Activated CD8-positive, alpha-beta memory T cell treated with anti-CD3 and anti-CD28 coated beads, Interleukin-2, amount 10 ng/mL, durations not matched to agents 7 days and 5 days (primary cell): Measurements from ENCODE around the gene EPS8L3. TPM values are rescaled to one million over a fixed set of nuclear protein-coding genes. Genes with fewer than 3 reads are reported as not detected.
A peak's percentile ranks its signal among the peaks of the same experiment; 100 is the strongest.

Source experiments
- ATAC-seq: fragments of 150-1000 bp; cut with Tn5 transposase; one replicate; pipeline ENCODE4 v1.10.0; 2021; ENCODE audit warnings: moderate library complexity
- CTCF ChIA-PET: fragments of 350-600 bp; sonication (Branson Sonifier 250); formaldehyde crosslinking; loops from one replicate; lab custom pipeline; 2021; ENCODE audit warnings: antibody characterized with exemption; lab: Charles Lee
- DNase-seq: peaks from one replicate; pipeline ENCODE4 v3.0.0-alpha.2; 2020
- H3K27ac Mint-ChIP-seq: one replicate; pipeline ENCODE4 v1.8.0; 2021; ENCODE audit warnings: mild to moderate bottlenecking, mixed read lengths
- H3K27me3 Mint-ChIP-seq: one replicate; pipeline ENCODE4 v1.8.0; 2021; ENCODE audit warnings: mixed read lengths
- H3K36me3 Mint-ChIP-seq: one replicate; pipeline ENCODE4 v1.8.0; 2021; ENCODE audit warnings: mild to moderate bottlenecking, mixed read lengths
- H3K4me1 Mint-ChIP-seq: one replicate; pipeline ENCODE4 v1.8.0; 2021; ENCODE audit warnings: mixed read lengths
- H3K4me3 Mint-ChIP-seq: one replicate; pipeline ENCODE4 v1.8.0; 2021; ENCODE audit warnings: mild to moderate bottlenecking, moderate library complexity, mixed read lengths
- H3K9me3 Mint-ChIP-seq: one replicate; pipeline ENCODE4 v1.8.0; 2022; ENCODE audit warnings: low read depth, mixed read lengths
- total RNA-seq, 2 experiments: library from RNA; stranded (reverse); gene quantifications; one replicate each; pipeline ENCODE4 v1.2.3, GENCODE V29; 2021

The EPS8L3 gene
- total RNA-seq, 2 experiments from 2014 or later, result not detected

DNA sequence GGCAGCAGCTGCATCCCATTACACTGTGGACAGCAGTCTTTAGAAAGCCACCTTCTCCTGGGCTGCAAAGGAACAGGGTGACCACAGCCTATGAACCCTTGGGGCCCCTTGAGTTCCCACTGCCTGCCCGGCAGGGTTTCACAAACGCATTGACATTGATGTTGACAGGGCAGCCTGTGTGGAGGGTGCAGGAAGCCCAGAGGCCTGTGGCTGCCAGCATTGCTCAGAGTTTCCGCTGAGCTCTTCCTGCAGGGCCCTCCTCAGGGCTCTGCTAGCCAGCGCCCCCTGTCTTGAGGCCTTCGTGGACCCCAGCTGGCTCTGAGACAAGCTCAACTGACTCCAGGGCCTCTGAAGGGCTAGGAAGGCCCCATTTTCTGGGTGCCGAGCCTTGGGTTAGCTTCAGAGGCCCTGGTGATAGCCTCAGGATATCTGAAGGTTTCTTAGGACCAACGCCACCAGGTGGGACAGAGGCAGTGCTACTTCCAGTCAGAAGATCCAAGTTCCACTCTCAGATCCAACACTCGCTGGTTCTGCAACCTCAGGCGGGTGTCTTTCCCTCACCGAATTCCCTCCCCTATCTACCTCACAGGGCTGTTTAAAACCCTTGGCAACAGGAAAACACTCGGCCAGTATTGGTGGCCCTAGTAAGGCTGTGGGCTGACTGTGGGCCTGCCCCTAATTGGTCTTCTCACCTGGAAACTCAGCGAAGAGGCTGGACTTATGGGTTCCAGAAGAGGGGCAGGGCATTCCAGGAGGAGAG is 27.2 kb upstream of the EPS8L3 start:
- Mint-ChIP-seq H3K27me3 (no peaks in the 10 kb centered on the region), H3K36me3 (no peaks in the 10 kb centered on the region), H3K4me3 (peak overlapping the region; percentile 42), H3K27ac (peak overlapping the region; percentile 96), H3K4me1 (peaks cover 94% of the 10 kb centered on the region), H3K9me3 (no peaks in the 10 kb centered on the region)
- CTCF ChIA-PET, result interaction anchor here (0.7 to 24.4 kb wide), 30 partner anchors 9 to 245 kb away, joined by 3 to 790 read pairs (median 5); partner anchors contain the start of genes AHCYL1, CSF1 and GNAI3
- DNase-seq (peak; percentile 96), ATAC-seq (peak; percentile 95)

DNA sequence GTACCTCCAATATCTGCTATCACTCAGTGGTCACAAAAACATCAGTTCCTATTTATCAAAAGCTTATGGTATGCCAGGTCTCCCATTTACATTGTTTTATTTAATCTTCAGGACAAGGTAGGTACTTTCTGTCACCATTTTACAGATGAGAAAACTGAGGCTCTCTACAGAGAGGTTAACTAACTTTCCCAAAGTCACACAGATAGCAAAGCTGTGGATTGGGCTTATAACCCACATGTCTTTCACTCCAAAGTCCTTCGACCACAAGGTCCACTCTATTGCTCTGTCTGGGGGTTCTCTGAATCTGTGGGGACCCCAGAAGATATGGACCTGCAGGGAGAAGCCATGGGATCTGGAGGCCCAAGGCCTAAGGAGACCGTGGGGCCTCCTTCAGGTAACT is 26.6 kb upstream of the EPS8L3 start:
- peak overlapping the region; percentile 96 for H3K27ac Mint-ChIP-seq
- peak overlapping the region; percentile 42 for H3K4me3 Mint-ChIP-seq
- CTCF ChIA-PET, result interaction anchor here (0.6 to 24.4 kb wide), 29 partner anchors 8 to 245 kb away, joined by 3 to 790 read pairs (median 5); partner anchors contain the start of genes AHCYL1, CSF1 and GNAI3
- peaks cover 94% of the 10 kb centered on the region for H3K4me1 Mint-ChIP-seq
- no peaks in the 10 kb centered on the region for H3K27me3 Mint-ChIP-seq
- H3K9me3 Mint-ChIP-seq, result no peaks in the 10 kb centered on the region
- H3K36me3 Mint-ChIP-seq, result no peaks in the 10 kb centered on the region
- no peak for ATAC-seq
- no peak for DNase-seq

DNA sequence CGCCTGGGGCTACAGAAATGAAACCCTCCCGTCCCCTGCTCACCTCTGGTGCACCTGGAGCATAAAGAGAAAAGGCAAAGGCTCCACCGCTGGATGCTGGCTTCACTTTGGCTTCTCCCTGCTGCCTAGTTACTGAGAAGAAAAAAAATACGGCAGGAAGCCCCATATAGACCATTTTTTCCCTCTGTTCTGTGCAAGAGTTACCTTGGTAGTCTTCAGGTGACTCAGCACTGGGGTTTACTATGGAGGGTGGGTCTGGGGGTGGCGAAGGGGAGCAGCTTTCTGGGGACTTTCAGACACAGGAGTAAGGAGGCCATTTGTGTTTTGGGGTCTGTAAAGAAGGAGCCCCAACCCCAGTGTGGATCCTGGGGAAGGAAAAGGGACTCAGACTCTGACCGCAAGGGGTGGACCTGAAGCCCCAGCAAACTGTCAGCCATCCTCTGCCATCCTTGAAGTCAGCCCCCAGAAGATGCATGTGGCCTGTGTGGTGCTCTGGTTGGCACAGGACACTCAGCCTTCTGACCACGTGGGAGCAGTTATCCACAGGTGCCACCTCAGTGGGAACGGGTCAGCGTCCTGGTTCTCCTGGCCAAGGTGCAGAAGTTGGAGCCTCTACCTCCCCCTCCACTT is 25.9 kb upstream of the EPS8L3 start:
- Mint-ChIP-seq H3K27me3 (no peaks in the 10 kb centered on the region), H3K36me3 (no peaks in the 10 kb centered on the region), H3K9me3 (no peaks in the 10 kb centered on the region), H3K4me1 (peaks cover 89% of the 10 kb centered on the region), H3K4me3 (peak overlapping the region; percentile 8), H3K27ac (peak overlapping the region; percentile 96)
- DNase-seq, result peak; percentile 40
- no peak for ATAC-seq
- CTCF ChIA-PET, result interaction anchor here (0.6 to 24.4 kb wide), 13 partner anchors 13 to 244 kb away, joined by 3 to 790 read pairs (median 7); partner anchors contain the start of genes AHCYL1, CSF1 and GNAI3

DNA sequence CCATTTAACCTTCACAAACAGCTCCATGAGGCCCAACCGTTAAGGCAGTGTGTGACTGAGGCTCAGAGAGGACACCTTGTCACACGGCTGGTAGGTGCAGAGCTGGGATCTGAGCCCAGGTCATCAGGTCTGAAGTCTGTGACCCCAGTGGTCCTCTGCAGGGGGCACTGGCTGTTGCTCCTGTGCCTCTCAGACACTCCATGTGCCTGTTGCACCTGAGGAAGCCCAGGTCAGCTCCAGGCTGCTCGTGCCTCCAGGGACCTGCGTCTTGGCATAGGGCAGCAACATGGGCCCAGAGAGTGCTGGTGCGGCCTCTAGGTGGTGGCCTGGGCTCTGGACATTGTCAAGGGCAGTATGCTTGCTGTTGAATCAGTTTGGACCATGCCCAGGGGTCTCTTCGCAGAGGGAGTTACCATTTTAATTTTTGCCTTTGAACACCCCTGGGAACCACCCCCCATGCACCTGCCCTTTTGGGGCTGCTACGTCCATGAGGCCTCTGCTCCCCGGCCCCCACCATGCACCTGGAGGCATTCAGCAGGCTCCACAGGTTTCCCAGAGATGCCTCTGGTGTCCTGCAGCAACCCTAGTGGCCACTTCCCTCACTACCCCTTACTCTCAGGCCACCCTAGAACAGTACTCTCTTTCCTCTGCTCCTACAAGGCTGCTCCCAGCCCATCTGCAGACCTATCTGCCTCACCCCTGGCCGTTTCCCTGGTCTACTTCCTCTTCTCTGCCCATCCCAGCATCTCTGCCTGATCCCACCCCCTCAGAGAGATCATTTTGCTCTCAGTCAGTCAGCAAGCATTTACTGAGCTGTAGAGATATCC is 25.2 kb upstream of the EPS8L3 start:
- H3K27ac Mint-ChIP-seq, result peak overlapping the region; percentile 96
- no peaks in the 10 kb centered on the region for H3K9me3 Mint-ChIP-seq
- peak overlapping the region; percentile 8 for H3K4me3 Mint-ChIP-seq
- no peaks in the 10 kb centered on the region for H3K27me3 Mint-ChIP-seq
- peaks cover 81% of the 10 kb centered on the region for H3K4me1 Mint-ChIP-seq
- DNase-seq, result peak; percentile 46
- CTCF ChIA-PET, result interaction anchor here (0.7 to 24.4 kb wide), 9 partner anchors 13 to 243 kb away, joined by 3 to 790 read pairs (median 35); partner anchors contain the start of genes AHCYL1 and CSF1
- H3K36me3 Mint-ChIP-seq, result no peaks in the 10 kb centered on the region
- no peak for ATAC-seq

DNA sequence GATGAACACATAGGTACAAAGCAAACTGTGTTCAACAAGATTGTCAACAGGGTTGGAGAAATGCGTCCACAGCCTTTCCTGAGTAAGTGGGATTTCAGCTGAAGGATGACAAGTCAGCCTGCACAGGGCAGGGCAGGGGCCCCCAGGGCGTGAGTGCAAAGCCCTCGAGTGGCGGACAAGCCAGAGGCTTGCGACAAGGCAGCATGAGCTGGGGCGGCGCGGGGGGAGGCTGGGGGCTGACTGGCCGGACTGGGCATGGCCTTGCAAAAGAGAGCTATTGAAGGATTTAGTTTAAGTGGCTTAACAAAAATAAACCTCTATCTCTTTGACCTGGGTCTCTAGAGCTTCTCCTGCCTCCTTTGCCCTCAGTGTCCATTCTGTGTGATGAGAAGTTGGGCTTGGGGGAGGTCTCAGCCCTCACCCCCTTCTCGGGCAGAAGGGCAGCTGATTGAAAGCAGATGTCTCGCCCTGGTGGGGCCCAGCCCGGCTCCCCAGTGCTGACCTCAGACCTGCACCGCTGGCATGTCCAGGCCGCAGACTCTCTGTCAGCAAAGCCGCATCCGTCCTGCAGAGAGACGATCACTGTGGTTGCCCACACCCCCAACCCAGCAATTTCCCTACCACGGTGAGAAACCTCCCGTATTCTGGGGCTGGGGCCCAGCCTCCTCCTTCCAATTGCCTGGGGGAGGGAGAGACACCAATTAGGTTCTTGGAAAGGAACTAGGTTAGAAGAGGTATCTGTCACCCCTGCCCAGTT is 24.3 kb upstream of the EPS8L3 start:
- Mint-ChIP-seq H3K27ac (peak overlapping the region; percentile 68), H3K27me3 (no peaks in the 10 kb centered on the region), H3K4me3 (no peak overlapping the region), H3K36me3 (no peaks in the 10 kb centered on the region), H3K4me1 (peaks cover 72% of the 10 kb centered on the region), H3K9me3 (no peaks in the 10 kb centered on the region)
- ATAC-seq, result no peak
- CTCF ChIA-PET, result interaction anchor here (0.9 to 24.4 kb wide), 6 partner anchors 12 to 242 kb away, joined by 3 to 790 read pairs (median 58); partner anchors contain the start of gene AHCYL1
- peak; percentile 72 for DNase-seq

DNA sequence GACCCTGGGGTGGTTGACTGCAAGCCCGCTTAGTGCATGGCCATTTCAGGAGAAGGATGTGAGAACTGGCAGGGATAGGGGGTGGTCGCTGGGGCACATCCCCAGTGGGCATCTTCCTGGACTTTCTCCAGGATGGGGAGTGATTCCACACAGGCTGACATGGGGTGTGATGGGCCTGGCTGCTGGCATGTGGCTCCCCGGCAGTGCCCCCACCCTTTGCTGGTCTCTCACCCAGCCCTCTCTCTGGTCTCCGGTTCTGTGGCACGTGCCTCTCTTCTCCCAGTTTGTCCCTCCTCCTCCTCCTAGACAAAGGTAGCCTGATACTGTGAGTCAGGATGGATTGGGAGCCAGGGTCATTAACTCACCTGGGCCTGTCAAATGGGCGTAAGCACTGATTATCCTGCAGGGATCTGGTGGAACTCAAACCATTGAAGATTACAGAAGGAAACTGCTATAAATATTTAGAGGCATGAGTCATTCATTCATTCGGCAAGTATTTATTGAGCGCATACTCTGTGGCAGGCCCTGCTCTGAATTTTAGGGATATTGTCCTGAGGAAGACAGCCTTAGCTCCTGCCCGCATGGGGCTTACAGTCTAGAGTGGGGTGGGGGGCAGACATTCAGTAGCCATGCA is 23.6 kb upstream of the EPS8L3 start:
- DNase-seq, result no peak
- no peaks in the 10 kb centered on the region for H3K27me3 Mint-ChIP-seq

DNA sequence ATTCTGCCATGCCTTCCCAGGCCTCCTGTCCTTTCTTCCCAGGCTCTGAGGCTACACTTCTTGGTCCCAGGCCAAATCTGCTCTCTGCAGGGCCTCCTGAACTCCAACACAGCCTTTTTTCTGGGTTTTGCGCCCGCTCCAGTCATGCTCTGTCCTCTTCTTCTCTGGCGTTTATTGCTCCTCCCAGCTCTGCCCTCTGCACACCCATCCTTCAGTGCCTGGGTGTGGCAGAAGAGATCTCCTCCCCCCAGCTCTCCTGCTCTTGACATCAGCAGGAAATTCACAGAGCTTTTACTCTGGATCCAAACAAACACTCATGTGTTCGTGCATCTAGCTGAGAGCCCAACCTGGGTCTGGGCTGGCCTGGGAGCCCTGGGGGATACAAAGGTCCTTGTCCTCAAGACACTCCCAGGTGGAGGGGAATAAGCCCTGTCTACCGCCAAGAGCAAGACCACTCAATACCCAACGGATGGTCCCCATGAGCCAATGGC is 22.9 kb upstream of the EPS8L3 start:
- peaks cover 59% of the 10 kb centered on the region for H3K4me1 Mint-ChIP-seq

More for the DNA sequence above, 23.6 kb upstream of the EPS8L3 start:
- Mint-ChIP-seq H3K27ac (peak overlapping the region; percentile 2), H3K4me3 (no peak overlapping the region), H3K36me3 (no peaks in the 10 kb centered on the region), H3K4me1 (peaks cover 67% of the 10 kb centered on the region), H3K9me3 (no peaks in the 10 kb centered on the region)
- CTCF ChIA-PET, result interaction anchor here (0.9 to 24.4 kb wide), 7 partner anchors 11 to 242 kb away, joined by 3 to 790 read pairs (median 10); partner anchors contain the start of gene AHCYL1
- ATAC-seq, result no peak

DNA sequence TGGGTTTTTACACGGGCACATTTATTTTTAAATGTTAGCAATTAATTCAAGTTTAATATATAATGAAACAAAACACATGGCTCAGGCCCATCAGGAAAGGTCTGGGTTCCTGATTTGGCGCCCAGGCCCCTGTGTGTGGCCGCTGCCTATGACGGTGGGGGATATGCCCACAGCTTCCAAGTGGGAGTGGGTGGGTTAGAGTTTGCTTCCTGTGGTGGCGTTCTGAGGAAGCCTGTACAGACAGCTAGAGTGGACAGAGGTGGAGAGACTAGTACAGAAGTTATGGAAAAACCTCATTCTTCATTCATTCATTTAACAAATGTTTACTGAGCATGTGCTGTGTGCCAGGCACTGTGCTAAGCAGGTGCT is 22.4 kb upstream of the EPS8L3 start:
- peaks cover 2% of the 10 kb centered on the region for H3K9me3 Mint-ChIP-seq
- CTCF ChIA-PET, result interaction anchor here (1.3 to 24.4 kb wide), 5 partner anchors 9 to 196 kb away, joined by 3 to 790 read pairs (median 10); partner anchors contain the start of gene AHCYL1
- H3K36me3 Mint-ChIP-seq, result peaks cover 2% of the 10 kb centered on the region
- DNase-seq, result no peak
- H3K27me3 Mint-ChIP-seq, result no peaks in the 10 kb centered on the region
- H3K4me1 Mint-ChIP-seq, result peaks cover 54% of the 10 kb centered on the region
- H3K27ac Mint-ChIP-seq, result no peak overlapping the region
- no peak for ATAC-seq
- H3K4me3 Mint-ChIP-seq, result no peak overlapping the region

More for the DNA sequence above, 22.9 kb upstream of the EPS8L3 start:
- peaks cover 2% of the 10 kb centered on the region for H3K36me3 Mint-ChIP-seq
- no peaks in the 10 kb centered on the region for H3K27me3 Mint-ChIP-seq
- ATAC-seq (no peak), DNase-seq (no peak)
- CTCF ChIA-PET, result interaction anchor here (1.3 to 24.4 kb wide), 5 partner anchors 9 to 196 kb away, joined by 3 to 790 read pairs (median 10); partner anchors contain the start of gene AHCYL1
- H3K4me3 Mint-ChIP-seq, result no peak overlapping the region
- H3K9me3 Mint-ChIP-seq, result peaks cover 2% of the 10 kb centered on the region
- no peak overlapping the region for H3K27ac Mint-ChIP-seq

DNA sequence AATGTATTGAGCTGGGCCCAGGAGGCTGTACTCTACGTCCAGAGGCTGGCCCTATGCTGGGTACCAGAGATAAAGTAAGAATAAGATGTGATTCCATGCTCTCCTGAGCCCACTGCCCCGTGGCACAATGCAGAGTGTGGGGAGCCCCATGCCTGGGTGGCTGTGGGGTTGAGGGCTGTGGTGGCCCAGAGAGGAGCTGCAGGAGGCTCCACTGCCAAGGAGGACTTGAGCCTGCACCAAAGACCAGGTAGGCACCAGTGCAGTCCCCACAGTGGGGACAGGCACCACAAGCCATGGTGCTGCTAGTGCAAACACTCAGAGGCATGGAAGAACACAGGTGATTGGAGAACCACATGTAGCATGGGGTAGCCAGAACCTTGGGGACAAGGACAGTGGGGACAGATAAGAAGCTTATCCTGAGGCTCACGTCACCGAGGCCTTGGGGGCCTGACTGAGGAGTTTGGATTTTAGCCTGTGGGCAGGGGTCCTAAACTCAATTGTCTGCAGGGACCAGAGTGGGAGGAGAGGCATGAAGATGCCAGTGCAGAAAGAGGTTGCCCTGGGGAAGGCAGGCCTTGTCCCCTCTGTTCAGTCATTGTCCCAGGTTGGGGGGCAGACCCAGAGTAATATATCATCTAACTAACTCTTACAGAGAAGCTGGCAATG is 21.9 kb upstream of the EPS8L3 start:
- CTCF ChIA-PET, result interaction anchor here (1.3 to 24.4 kb wide), 5 partner anchors 9 to 197 kb away, joined by 3 to 790 read pairs (median 10); partner anchors contain the start of gene AHCYL1
- H3K4me3 Mint-ChIP-seq, result no peak overlapping the region
- H3K9me3 Mint-ChIP-seq, result peaks cover 6% of the 10 kb centered on the region
- peaks cover 49% of the 10 kb centered on the region for H3K4me1 Mint-ChIP-seq
- H3K27ac Mint-ChIP-seq, result no peak overlapping the region
- no peaks in the 10 kb centered on the region for H3K27me3 Mint-ChIP-seq
- ATAC-seq, result no peak
- no peak for DNase-seq
- peaks cover 7% of the 10 kb centered on the region for H3K36me3 Mint-ChIP-seq

DNA sequence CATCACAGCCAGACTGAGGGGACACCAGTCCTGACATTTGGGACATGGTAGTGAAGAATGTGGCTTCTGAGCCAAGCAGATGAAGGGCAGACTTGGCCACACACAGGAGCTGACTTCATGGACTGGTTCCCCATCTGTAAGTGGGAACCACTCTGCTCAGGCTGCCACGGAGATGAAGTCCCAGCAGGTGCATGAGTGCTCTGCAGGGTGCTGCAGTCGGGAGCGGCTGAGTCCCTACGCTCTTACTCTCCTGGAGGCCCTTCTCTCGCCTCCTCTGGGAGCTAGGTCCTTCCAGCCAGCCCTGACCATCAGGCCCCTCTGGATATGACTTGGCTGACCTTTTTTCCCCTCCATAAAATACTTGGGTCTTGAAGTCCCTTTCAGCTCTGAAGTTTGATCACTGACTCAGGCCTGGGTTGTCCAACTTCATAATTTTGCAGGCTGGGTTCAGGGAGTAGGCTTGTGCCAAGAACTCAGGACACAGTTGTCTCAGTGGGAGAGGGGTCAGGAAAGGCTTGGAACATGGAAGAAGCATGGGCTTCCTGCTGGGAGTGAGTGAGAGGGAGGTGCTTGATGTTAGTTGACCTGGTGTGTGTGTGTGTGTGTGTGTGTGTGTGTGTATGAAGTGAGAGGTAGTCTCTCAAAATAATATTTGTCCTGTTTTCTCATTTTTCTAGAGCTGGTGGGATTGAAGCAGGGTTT is 21.0 kb upstream of the EPS8L3 start:
- CTCF ChIA-PET, result interaction anchor here (1.7 to 24.4 kb wide), 4 partner anchors 8 to 198 kb away, joined by 5 to 790 read pairs (median 71); partner anchors contain the start of gene AHCYL1
- H3K4me3 Mint-ChIP-seq, result no peak overlapping the region
- peaks cover 12% of the 10 kb centered on the region for H3K36me3 Mint-ChIP-seq
- no peak for ATAC-seq
- peaks cover 41% of the 10 kb centered on the region for H3K4me1 Mint-ChIP-seq
- DNase-seq, result no peak
- H3K27ac Mint-ChIP-seq, result peak overlapping the region; percentile 33
- H3K27me3 Mint-ChIP-seq, result no peaks in the 10 kb centered on the region
- H3K9me3 Mint-ChIP-seq, result peaks cover 9% of the 10 kb centered on the region
